Measurements from ENCODE around the gene WNK1.

DNA sequence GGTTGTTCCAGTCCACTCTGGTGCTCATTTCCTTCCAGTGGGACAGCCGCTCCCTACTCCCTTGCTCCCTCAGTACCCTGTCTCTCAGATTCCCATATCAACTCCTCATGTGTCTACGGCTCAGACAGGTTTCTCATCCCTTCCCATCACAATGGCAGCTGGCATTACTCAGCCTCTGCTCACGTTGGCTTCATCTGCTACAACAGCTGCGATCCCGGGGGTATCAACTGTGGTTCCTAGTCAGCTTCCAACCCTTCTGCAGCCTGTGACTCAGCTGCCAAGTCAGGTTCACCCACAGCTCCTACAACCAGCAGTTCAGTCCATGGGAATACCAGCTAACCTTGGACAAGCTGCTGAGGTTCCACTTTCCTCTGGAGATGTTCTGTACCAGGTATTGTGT lies 127.3 kb downstream of the WNK1 start:
- no peak for TF ChIP-seq CTCF (conservative IDR thresholded peaks at IDR 0.05; ENCODE audit: low read length)
- no peak for TF ChIP-seq EZH2phosphoT487 (IDR thresholded peaks at IDR 0.05; ENCODE audit: borderline replicate concordance, low read depth, low read length)
